Fibroblast of skin of back (primary cell): ENCODE measurements around the gene TRIP6. TPM values are rescaled to one million over a fixed set of nuclear protein-coding genes. Genes with fewer than 3 reads are reported as not detected.
A peak's percentile ranks its signal among the peaks of the same experiment; 100 is the strongest.

Experiments used
- DNase-seq: peaks from one replicate; pipeline ENCODE4 v3.0.0-alpha.2; 2013
- polyA plus RNA-seq, 2 experiments: library from polyadenylated mRNA; unstranded; fragments of 120-200 nt; gene quantifications; one replicate each; pipeline ENCODE4 v1.2.1, GENCODE V29; 2013; ENCODE audit not compliant: insufficient read length in 2 of 2

The TRIP6 gene
- polyA plus RNA-seq (2013, experiment 1 of 2; ENCODE audit: insufficient read length) = 111 TPM
- 102 TPM for polyA plus RNA-seq (2013, experiment 2 of 2; ENCODE audit: insufficient read length)

GRCh38 chr7:100867040-100867775 is at the start of gene TRIP6:
Gene TRIP6 (plus strand): TSS chr7:100867387. CDS start chr7:100867498, 111 bp downstream.
- DNase-seq = peak; percentile 96

GRCh38 chr7:100818366-100818765 is 48.8 kb upstream of the TRIP6 start:
- DNase-seq = no peak

- no peak for DNase-seq
Observed at GRCh38 chr7:100818825-100819224, 48.4 kb upstream of the TRIP6 start.

- no peak for DNase-seq
Observed at GRCh38 chr7:100819586-100819985, 47.6 kb upstream of the TRIP6 start.

GRCh38 chr7:100822236-100823139 is 44.7 kb upstream of the TRIP6 start:
- no peak for DNase-seq

GRCh38 chr7:100823140-100823525 is 44.1 kb upstream of the TRIP6 start:
- DNase-seq = no peak

- no peak for DNase-seq
Observed at GRCh38 chr7:100823534-100823933, 43.7 kb upstream of the TRIP6 start.

GRCh38 chr7:100824499-100825214 is 42.5 kb upstream of the TRIP6 start:
- no peak for DNase-seq

- DNase-seq = no peak
Observed at GRCh38 chr7:100825215-100825671, 41.9 kb upstream of the TRIP6 start.

- peak; percentile 62 for DNase-seq
Observed at GRCh38 chr7:100825751-100826513, 41.3 kb upstream of the TRIP6 start.

- DNase-seq = no peak
Observed at GRCh38 chr7:100826514-100827329, 40.5 kb upstream of the TRIP6 start.

- peak; percentile 93 for DNase-seq
Observed at GRCh38 chr7:100827330-100828226, 39.6 kb upstream of the TRIP6 start, which contains the start of gene EPHB4. Gene EPHB4 (minus strand): TSS chr7:100827523. CDS start chr7:100827030, 493 bp downstream.

- DNase-seq = no peak
Observed at GRCh38 chr7:100829150-100829716, 38.0 kb upstream of the TRIP6 start.

GRCh38 chr7:100830396-100830795 is 36.8 kb upstream of the TRIP6 start:
- no peak for DNase-seq

GRCh38 chr7:100832281-100832633 is 34.9 kb upstream of the TRIP6 start:
- no peak for DNase-seq

GRCh38 chr7:100835903-100836811 is 31.0 kb upstream of the TRIP6 start:
- DNase-seq = peak; percentile 62

GRCh38 chr7:100836812-100837098 is 30.4 kb upstream of the TRIP6 start:
- DNase-seq = no peak

- DNase-seq = peak; percentile 94
Observed at GRCh38 chr7:100837099-100837836, 29.9 kb upstream of the TRIP6 start.
